GM06990 (cell line): Measurements from ENCODE around the gene ERAL1.
"Not testable (repeated sequence)": the region's sequence is repeated elsewhere in the genome, so short reads cannot be mapped to it uniquely, and the experiment has no call there.

Experiments
- DNase-seq: peaks from one replicate; pipeline ENCODE4 v3.0.0-alpha.2; 2011; ENCODE audit not compliant: insufficient read length; ENCODE audit errors: extremely low read depth
- H3K27me3 ChIP-seq: replicated peaks from 2 replicates; pipeline ENCODE4 v1.6.0; 2011; ENCODE audit warnings: low read length; ENCODE audit not compliant: control insufficient read depth, insufficient read depth
- H3K36me3 ChIP-seq: 2 replicates; pipeline ENCODE4 v1.5.1; 2011; ENCODE audit warnings: low read length; ENCODE audit not compliant: control insufficient read depth, insufficient read depth
- H3K4me3 ChIP-seq: replicated peaks from 2 replicates; pipeline ENCODE4 v1.5.1; 2011; ENCODE audit warnings: low read depth, mild to moderate bottlenecking, control low read depth, low read length
- CTCF ChIP-seq: IDR thresholded peaks from 2 replicates; pipeline ENCODE4 v1.5.1; 2011; ENCODE audit warnings: low read length, control low read depth, mild to moderate bottlenecking, inconsistent platforms; ENCODE audit not compliant: insufficient read depth, poor library complexity, severe bottlenecking

ERAL1 gene

GRCh38 chr17:28843816-28844148 is 11.0 kb upstream of the ERAL1 start:
- TF ChIP-seq CTCF: no peak
- no peaks in the 10 kb centered on the region for H3K27me3 ChIP-seq
- no peak for DNase-seq
- no peaks in the 10 kb centered on the region for H3K36me3 ChIP-seq
- H3K4me3 ChIP-seq: no peak overlapping the region

DNA sequence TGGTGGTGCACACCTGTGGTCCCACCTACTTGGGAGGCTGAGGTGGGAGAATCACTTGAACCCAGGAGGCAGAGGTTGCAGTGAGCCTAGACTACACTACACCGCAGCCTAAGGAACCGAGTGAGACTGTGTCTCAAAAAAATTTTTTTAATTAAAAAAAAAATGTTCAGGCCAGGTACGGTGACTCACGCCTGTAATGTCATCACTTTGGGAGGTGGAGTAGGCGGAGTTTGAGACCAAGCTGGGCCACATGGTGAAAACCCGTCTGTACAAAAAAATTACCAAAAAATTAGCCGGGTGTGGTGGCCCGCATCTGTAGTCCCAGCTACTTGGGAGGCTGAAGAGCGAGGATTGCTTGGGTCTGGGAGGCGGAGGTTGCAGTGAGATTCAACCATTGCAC is 8.6 kb upstream of the ERAL1 start:
- TF ChIP-seq CTCF: no peak
- Histone ChIP-seq H3K4me3 (no peak overlapping the region), H3K36me3 (no peaks in the 10 kb centered on the region), H3K27me3 (no peaks in the 10 kb centered on the region)
- DNase-seq: no peak

DNA sequence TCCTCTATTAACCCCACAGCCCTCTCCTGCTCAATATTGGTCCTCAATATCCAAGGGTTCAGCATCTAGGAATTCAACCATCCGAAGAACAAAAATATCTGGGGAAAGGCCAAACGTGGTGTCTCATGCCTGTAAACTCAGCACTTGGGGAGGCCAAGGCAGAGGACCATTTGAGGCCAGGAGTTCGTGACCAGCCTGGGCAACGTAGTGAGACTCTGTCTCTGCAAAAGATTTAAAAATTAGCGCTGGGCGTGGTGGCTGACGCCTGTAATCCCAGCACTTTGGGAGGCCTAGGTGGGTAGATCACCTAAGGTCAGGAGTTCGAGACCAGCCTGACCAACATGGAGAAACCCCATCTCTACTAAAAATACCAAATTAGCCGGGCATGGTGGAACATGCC is 8.1 kb upstream of the ERAL1 start:
- not testable (repeated sequence) for DNase-seq, H3K36me3 ChIP-seq, H3K27me3 ChIP-seq, H3K4me3 ChIP-seq

- H3K36me3 ChIP-seq, H3K27me3 ChIP-seq, H3K4me3 ChIP-seq: not testable (repeated sequence)
- TF ChIP-seq CTCF: peak; percentile 54
- peak; percentile 40 for DNase-seq
These were observed 6.1 kb upstream of the ERAL1 start for GRCh38 chr17:28848667-28849066.

DNA sequence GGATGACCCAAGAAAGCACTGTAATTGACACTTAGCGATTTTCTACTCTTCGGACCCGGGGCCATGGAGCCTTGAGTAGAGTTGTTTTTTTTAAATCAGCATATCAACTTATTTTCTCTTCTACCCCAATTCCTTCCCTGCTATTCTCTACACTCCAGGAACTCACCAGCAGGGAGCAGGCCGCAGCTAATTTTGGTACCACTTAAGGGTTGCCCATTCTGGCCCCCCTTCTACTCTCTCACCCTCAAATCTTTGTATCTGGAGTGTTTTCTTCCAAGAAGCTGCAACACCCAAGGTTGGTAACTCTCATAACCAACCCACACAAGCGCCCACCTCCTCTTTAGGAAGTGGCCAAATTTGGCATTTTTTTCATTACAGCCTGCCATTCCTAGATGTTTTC is 5.5 kb upstream of the ERAL1 start:
- Histone ChIP-seq H3K27me3 (no peaks in the 10 kb centered on the region), H3K4me3 (no peak overlapping the region), H3K36me3 (no peaks in the 10 kb centered on the region)
- DNase-seq: no peak
- TF ChIP-seq CTCF: no peak

GRCh38 chr17:28853295-28853694 is 1.5 kb upstream of the ERAL1 start:
- no peaks in the 10 kb centered on the region for H3K27me3 ChIP-seq
- no peak for DNase-seq
- TF ChIP-seq CTCF: no peak
- H3K36me3 ChIP-seq: peaks cover 2% of the 10 kb centered on the region; the same call in 1 of the 2 replicates
- no peak overlapping the region for H3K4me3 ChIP-seq
